HepG2 (cell line): Measurements from ENCODE around the gene LCP2. TPM values are rescaled to one million over a fixed set of nuclear protein-coding genes. Genes with fewer than 3 reads are reported as not detected.

Experiments used
- ATAC-seq: fragments of 200-7000 bp; cut with Tn5 transposase; 3 replicates; pipeline ENCODE4 v1.9.1; 2020; ENCODE audit warnings: mild to moderate bottlenecking, moderate library complexity
- BruUV-seq: library from RNA; stranded (reverse); fragments of 400-500 nt; replicated peaks from 2 replicates; lab custom pipeline; 2021; lab: Mats Ljungman, UMichigan
- CTCF ChIA-PET: fragments of 300-600 bp; formaldehyde crosslinking; extraction: SDS; loops from one replicate; lab custom pipeline; 2021; ENCODE audit warnings: low total read pairs, inconsistent platforms, low intra/inter-chr PET ratio; lab: Yijun Ruan, JAX
- POLR2A ChIA-PET: fragments of 350-600 bp; sonication (Branson Sonifier 250); formaldehyde crosslinking; loops from one replicate; lab custom pipeline; 2020; ENCODE audit warnings: antibody characterized with exemption, inconsistent platforms; lab: Yijun Ruan, JAX
- DNase-seq: peaks from one replicate; pipeline ENCODE4 v3.0.0-alpha.2; 2015; ENCODE audit warnings: low spot score
- FAIRE-seq: peaks from 3 replicates; lab custom pipeline; 2011; peaks lifted over from hg19 to GRCh38; lab: Jason Lieb, UNC
- H2AFZ ChIP-seq: one replicate; pipeline ENCODE4 v1.6.1; 2011; ENCODE audit warnings: low read length, inconsistent platforms
- H3K27ac ChIP-seq: fragments of 300-600 bp; 3 replicates; pipeline ENCODE4 v1.8.0; 2011; ENCODE audit warnings: mixed run types, mild to moderate bottlenecking, mixed read lengths, low read length, inconsistent platforms; ENCODE audit not compliant: insufficient read depth; ENCODE audit errors: extremely low read length
- H3K27me3 ChIP-seq, 2 experiments: fragments of 200-600 bp in 1 of 2; 2 replicates in 1 of 2; 3 replicates in 1 of 2; pipeline versions ENCODE4 v1.6.0 to v1.8.0; 2011; ENCODE audit warnings: low read length in 2 of 2, mild to moderate bottlenecking in 2 of 2, moderate library complexity in 2 of 2, inconsistent platforms in 1 of 2; ENCODE audit not compliant: insufficient read depth in 2 of 2, control insufficient read depth in 1 of 2
- H3K36me3 ChIP-seq, 2 experiments: fragments of 200-600 bp in 1 of 2; replicated peaks in 1 of 2; 2 replicates in 1 of 2; 3 replicates in 1 of 2; pipeline versions ENCODE4 v1.5.1 to v1.8.0; 2011; ENCODE audit warnings: low read length in 2 of 2, inconsistent platforms in 1 of 2; ENCODE audit not compliant: insufficient read depth in 2 of 2, control insufficient read depth in 1 of 2
- H3K4me1 ChIP-seq: 2 replicates; pipeline ENCODE4 v1.5.1; 2012; ENCODE audit warnings: low read length, inconsistent platforms; ENCODE audit not compliant: insufficient read depth
- H3K4me2 ChIP-seq: 2 replicates; pipeline ENCODE4 v1.6.0; 2011; ENCODE audit warnings: low read depth, low read length, inconsistent platforms
- H3K4me3 ChIP-seq, 3 experiments: fragments of 200-600 bp in 1 of 3; sonication (generic), shearing (Covaris generic) in 1 of 3; replicated peaks in 1 of 3; 2 replicates each; pipeline ENCODE4 v1.5.1; 2011 to 2016; ENCODE audit warnings: low read length in 3 of 3, inconsistent platforms in 2 of 3, low read depth in 2 of 3, mild to moderate bottlenecking in 2 of 3, control low read depth in 1 of 3, mixed read lengths in 1 of 3; ENCODE audit not compliant: insufficient read depth in 1 of 3
- H3K79me2 ChIP-seq: one replicate; pipeline ENCODE4 v1.6.1; 2011; ENCODE audit warnings: low read length, inconsistent platforms; ENCODE audit not compliant: insufficient read depth
- H3K9ac ChIP-seq: 2 replicates; pipeline ENCODE4 v1.6.0; 2011; ENCODE audit warnings: mild to moderate bottlenecking, low read depth, low read length, inconsistent platforms; ENCODE audit not compliant: insufficient read depth
- H3K9me3 ChIP-seq: 2 replicates; pipeline ENCODE4 v1.5.1; 2012; ENCODE audit warnings: mild to moderate bottlenecking, low read length
- H4K20me1 ChIP-seq: 2 replicates; pipeline ENCODE4 v1.6.0; 2011; ENCODE audit warnings: inconsistent platforms, mild to moderate bottlenecking, low read length, moderate library complexity; ENCODE audit not compliant: insufficient read depth
- CCDC6 ChIP-seq: sonication (generic); formaldehyde crosslinking; IDR thresholded peaks from 2 replicates; pipeline ENCODE4 v1.8.1; 2022; ENCODE audit warnings: mild to moderate bottlenecking, missing genetic modification reagents, moderate library complexity
- MAF1 ChIP-seq: sonication (generic); formaldehyde crosslinking; IDR thresholded peaks from 2 replicates; pipeline ENCODE4 v1.5.0; 2020; ENCODE audit warnings: missing genetic modification reagents, borderline replicate concordance
- MXI1 ChIP-seq: IDR thresholded peaks from 3 replicates; pipeline ENCODE4 v1.6.1; 2012; ENCODE audit warnings: low read depth, low read length, inconsistent platforms, borderline replicate concordance
- NFKBIZ ChIP-seq: IDR thresholded peaks from 2 replicates; pipeline ENCODE4 v1.6.1; 2018; ENCODE audit warnings: missing genetic modification reagents, missing compliant biosample characterization
- SRSF4 ChIP-seq: fragments of 200-400 bp; formaldehyde crosslinking; IDR thresholded peaks from one replicate; pipeline ENCODE4 v1.6.1; 2018; ENCODE audit warnings: mild to moderate bottlenecking, low read depth, low read length, moderate library complexity; ENCODE audit not compliant: poor library complexity, severe bottlenecking
- ZNF12 ChIP-seq: sonication (generic); formaldehyde crosslinking; IDR thresholded peaks from 2 replicates; pipeline ENCODE4 v1.5.0; 2020; ENCODE audit warnings: missing genetic modification reagents
- ZNF605 ChIP-seq: sonication (generic); formaldehyde crosslinking; IDR thresholded peaks from 2 replicates; pipeline ENCODE4 v1.8.0; 2022; ENCODE audit warnings: mild to moderate bottlenecking, missing genetic modification reagents
- ZNF7 ChIP-seq: IDR thresholded peaks from 2 replicates; pipeline ENCODE4 v1.6.1; 2016; ENCODE audit warnings: missing biosample characterization, missing genetic modification reagents
- WGBS: methylation state at CpG from one replicate; pipeline ENCODE4 v1.1.6; 2017; ENCODE audit warnings: low lambda C conversion rate; 5-methylcytosine and 5-hydroxymethylcytosine counted together
- in situ Hi-C: cut with HindIII; loops from 2 replicates; pipeline ENCODE4 v1.10.0; 2017; ENCODE audit warnings: low pct_unique_long_range_greater_than_20kb; ENCODE audit not compliant: extremely low pct_ligation_motif_present
- intact Hi-C: fragments of 100-400 bp; cut with micrococcal nuclease; formaldehyde crosslinking; loops from one replicate; pipeline ENCODE4 v1.10.0; 2022; ENCODE audit not compliant: unreplicated experiment
- polyA plus RNA-seq, 8 experiments: library from polyadenylated mRNA; depleted of rRNA in 3 of 8; stranded (reverse) in 7 of 8; unstranded in 1 of 8; fragments of >200 nt; fragmentation: Illumina TruSeq in 4 of 8; extraction: Trizol in 4 of 8; gene quantifications; 2 replicates each; pipeline versions ENCODE4 v1.2.1 to v1.2.3, GENCODE V29; 2011 to 2016; ENCODE audit warnings: low read depth in 4 of 8, missing spikeins in 1 of 8, mixed read lengths in 1 of 8; ENCODE audit not compliant: insufficient read depth in 1 of 8
- total RNA-seq, 5 experiments: library from RNA; depleted of rRNA; stranded (reverse); fragments of >200 nt; fragmentation: Illumina TruSeq; extraction: Trizol; gene quantifications; 2 replicates each; pipeline ENCODE4 v1.2.3, GENCODE V29; 2016; ENCODE audit warnings: low read depth in 1 of 5
- TF ChIP-seq, protein P1 (sequence below): sonication (generic); formaldehyde crosslinking; IDR thresholded peaks from 2 replicates; pipeline ENCODE4 v1.5.1; 2020; ENCODE audit warnings: missing genetic modification reagents, mild to moderate bottlenecking, borderline replicate concordance
- TF ChIP-seq, protein P2 (sequence below): sonication (generic); formaldehyde crosslinking; IDR thresholded peaks from 2 replicates; pipeline ENCODE4 v1.5.0; 2020; ENCODE audit warnings: missing genetic modification reagents, mild to moderate bottlenecking, borderline replicate concordance
- TF ChIP-seq, protein P3 (sequence below): sonication (generic); formaldehyde crosslinking; IDR thresholded peaks from 2 replicates; pipeline ENCODE4 v1.9.0; 2021; ENCODE audit warnings: missing genetic modification reagents, borderline replicate concordance
- TF ChIP-seq, protein P4 (sequence below): IDR thresholded peaks from 2 replicates; pipeline ENCODE4 v1.6.1; 2016; ENCODE audit warnings: missing compliant biosample characterization, missing genetic modification reagents, borderline replicate concordance
- TF ChIP-seq, protein P5 (sequence below): sonication (generic); formaldehyde crosslinking; IDR thresholded peaks from 2 replicates; pipeline ENCODE4 v1.4.0; 2020; ENCODE audit warnings: missing genetic modification reagents

LCP2 gene
- total and polyA plus RNA-seq, 2 of the 13 experiments (the other 11 are each of a cell fraction or from before 2014, with no cell fraction given), result not detected

DNA sequence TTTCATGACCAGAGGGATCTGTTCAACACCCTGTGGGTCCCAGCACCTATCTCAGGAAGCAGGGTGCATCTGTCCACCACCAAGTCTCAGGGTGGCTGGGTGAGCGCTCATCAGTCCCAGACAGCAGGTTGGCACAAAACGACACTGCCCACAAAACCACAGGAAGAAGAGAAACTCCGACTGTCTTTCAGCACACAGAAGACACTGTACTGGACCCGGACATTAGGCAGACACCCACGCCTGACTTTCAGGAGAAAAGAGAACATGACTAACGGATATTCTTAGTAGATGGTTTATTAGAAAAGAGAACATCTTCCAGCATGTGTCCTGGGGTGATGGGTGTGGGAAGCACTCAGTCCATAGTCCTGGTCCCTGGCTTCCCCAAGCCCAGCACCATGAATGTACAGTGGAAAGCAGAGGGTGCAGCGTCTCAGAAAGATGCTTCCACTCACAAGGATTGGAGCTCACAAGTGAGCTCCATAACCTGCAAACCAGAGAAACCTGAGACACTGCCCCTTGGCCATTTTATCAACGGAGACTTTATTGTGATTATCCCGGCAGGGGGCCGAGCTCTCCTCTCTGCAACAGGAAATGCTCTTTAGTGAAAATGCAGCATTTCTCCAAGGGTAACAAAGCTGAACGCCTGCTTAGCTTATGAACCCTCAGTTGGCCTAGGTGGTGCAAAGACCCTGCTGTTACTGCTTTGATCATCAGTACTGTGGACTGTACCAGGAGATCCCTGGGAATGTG is 35.8 kb upstream of the LCP2 start:
- no peak for DNase-seq
- H4K20me1 ChIP-seq, result no peaks in the 10 kb centered on the region
- in situ Hi-C loops, result no loop called here
- no peaks in the 10 kb centered on the region for H3K79me2 ChIP-seq
- TF ChIP-seq NFKBIZ (CRISPR knock-in tag) (no peak), ZNF7 (CRISPR knock-in tag) (no peak), CCDC6 (CRISPR knock-in tag) (no peak), ZNF605 (no peak), ZNF12 (CRISPR knock-in tag) (no peak), SRSF4 (no peak), MXI1 (no peak), MAF1 (no peak)
- TF ChIP-seq, protein P1, sequence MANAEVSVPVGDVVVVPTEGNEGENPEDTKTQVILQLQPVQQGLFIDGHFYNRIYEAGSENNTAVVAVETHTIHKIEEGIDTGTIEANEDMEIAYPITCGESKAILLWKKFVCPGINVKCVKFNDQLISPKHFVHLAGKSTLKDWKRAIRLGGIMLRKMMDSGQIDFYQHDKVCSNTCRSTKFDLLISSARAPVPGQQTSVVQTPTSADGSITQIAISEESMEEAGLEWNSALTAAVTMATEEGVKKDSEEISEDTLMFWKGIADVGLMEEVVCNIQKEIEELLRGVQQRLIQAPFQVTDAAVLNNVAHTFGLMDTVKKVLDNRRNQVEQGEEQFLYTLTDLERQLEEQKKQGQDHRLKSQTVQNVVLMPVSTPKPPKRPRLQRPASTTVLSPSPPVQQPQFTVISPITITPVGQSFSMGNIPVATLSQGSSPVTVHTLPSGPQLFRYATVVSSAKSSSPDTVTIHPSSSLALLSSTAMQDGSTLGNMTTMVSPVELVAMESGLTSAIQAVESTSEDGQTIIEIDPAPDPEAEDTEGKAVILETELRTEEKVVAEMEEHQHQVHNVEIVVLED, result no peak
- TF ChIP-seq, protein P2, sequence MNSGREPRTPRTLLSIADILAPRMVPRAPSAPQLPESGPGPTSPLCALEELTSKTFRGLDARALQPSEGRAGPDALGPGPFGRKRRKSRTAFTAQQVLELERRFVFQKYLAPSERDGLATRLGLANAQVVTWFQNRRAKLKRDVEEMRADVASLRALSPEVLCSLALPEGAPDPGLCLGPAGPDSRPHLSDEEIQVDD, result no peak
- TF ChIP-seq, protein P3, sequence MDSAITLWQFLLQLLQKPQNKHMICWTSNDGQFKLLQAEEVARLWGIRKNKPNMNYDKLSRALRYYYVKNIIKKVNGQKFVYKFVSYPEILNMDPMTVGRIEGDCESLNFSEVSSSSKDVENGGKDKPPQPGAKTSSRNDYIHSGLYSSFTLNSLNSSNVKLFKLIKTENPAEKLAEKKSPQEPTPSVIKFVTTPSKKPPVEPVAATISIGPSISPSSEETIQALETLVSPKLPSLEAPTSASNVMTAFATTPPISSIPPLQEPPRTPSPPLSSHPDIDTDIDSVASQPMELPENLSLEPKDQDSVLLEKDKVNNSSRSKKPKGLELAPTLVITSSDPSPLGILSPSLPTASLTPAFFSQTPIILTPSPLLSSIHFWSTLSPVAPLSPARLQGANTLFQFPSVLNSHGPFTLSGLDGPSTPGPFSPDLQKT (CRISPR knock-in tag), result no peak
- TF ChIP-seq, protein P4, sequence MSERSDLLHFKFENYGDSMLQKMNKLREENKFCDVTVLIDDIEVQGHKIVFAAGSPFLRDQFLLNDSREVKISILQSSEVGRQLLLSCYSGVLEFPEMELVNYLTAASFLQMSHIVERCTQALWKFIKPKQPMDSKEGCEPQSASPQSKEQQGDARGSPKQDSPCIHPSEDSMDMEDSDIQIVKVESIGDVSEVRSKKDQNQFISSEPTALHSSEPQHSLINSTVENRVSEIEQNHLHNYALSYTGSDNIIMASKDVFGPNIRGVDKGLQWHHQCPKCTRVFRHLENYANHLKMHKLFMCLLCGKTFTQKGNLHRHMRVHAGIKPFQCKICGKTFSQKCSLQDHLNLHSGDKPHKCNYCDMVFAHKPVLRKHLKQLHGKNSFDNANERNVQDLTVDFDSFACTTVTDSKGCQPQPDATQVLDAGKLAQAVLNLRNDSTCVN (CRISPR knock-in tag), result no peak
- TF ChIP-seq, protein P5, sequence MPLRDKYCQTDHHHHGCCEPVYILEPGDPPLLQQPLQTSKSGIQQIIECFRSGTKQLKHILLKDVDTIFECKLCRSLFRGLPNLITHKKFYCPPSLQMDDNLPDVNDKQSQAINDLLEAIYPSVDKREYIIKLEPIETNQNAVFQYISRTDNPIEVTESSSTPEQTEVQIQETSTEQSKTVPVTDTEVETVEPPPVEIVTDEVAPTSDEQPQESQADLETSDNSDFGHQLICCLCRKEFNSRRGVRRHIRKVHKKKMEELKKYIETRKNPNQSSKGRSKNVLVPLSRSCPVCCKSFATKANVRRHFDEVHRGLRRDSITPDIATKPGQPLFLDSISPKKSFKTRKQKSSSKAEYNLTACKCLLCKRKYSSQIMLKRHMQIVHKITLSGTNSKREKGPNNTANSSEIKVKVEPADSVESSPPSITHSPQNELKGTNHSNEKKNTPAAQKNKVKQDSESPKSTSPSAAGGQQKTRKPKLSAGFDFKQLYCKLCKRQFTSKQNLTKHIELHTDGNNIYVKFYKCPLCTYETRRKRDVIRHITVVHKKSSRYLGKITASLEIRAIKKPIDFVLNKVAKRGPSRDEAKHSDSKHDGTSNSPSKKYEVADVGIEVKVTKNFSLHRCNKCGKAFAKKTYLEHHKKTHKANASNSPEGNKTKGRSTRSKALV (CRISPR knock-in tag), result no peak
- TF ChIP-seq, all 625 proteins: peak for 0
- no peaks in the 10 kb centered on the region for H3K4me1 ChIP-seq
- CTCF ChIA-PET, result no interaction called here
- no peak overlapping the region for H3K4me2 ChIP-seq
- no peaks in the 10 kb centered on the region for H3K9me3 ChIP-seq
- intact Hi-C loops, result no loop called here
- H3K9ac ChIP-seq, result no peak overlapping the region
- ATAC-seq (no peak), FAIRE-seq (no peak)
- no peaks in the 10 kb centered on the region for H3K36me3 ChIP-seq
- peaks cover 1 to 3% of the 10 kb centered on the region in 2 experiments; a peak in 2 of 5 replicates for H3K27me3 ChIP-seq
- no peak overlapping the region for H3K4me3 ChIP-seq
- POLR2A ChIA-PET, result no interaction called here
- no peak overlapping the region for H2AFZ ChIP-seq
- WGBS, result 6% methylated on average over 8 of the region's 11 CpGs
- no peak overlapping the region for H3K27ac ChIP-seq
- BruUV-seq, result no TSS peak
